Thyroid gland (tissue), 4 donors: ENCODE data around the gene TNRC18.

Experiments
- CTCF ChIP-seq, 6 experiments: fragments of 200-600 bp in 3 of 6; fragments of 450-650 bp in 3 of 6; sonication (generic) in 3 of 6; IDR thresholded peaks; one replicate each; pipeline ENCODE4 v1.5.1; 2016 to 2019; ENCODE audit warnings: antibody characterized with exemption in 6 of 6, mild to moderate bottlenecking in 2 of 6, inconsistent platforms in 1 of 6, moderate library complexity in 1 of 6
- POLR2A ChIP-seq, 2 donors: fragments of 450-650 bp; IDR thresholded peaks; one replicate each; pipeline ENCODE4 v1.6.1; 2017; ENCODE audit warnings: antibody characterized with exemption in 2 of 2, mild to moderate bottlenecking in 2 of 2, moderate library complexity in 1 of 2

GRCh38 chr7:5387711-5388245, 35.9 kb downstream of the TNRC18 start:
- no peak for TF ChIP-seq CTCF (IDR thresholded peaks at IDR 0.05)
- TF ChIP-seq POLR2A (IDR thresholded peaks at IDR 0.05) = no peak
